Peyer's patch (tissue), 4 donors: ENCODE results near the gene DNAH6. TPM values are rescaled to one million over a fixed set of nuclear protein-coding genes. Genes with fewer than 3 reads are reported as not detected.

Source experiments
- DNase-seq, 3 donors: peaks; one replicate each; pipeline ENCODE4 v3.0.0-alpha.2; 2017 to 2019
- H3K27ac ChIP-seq, 4 donors: fragments of 200-600 bp; sonication (generic); one replicate each; pipeline ENCODE4 v1.5.1; 2016 to 2019
- H3K27me3 ChIP-seq, 2 donors: fragments of 200-600 bp; sonication (generic); one replicate each; pipeline ENCODE4 v1.5.1; 2019
- H3K36me3 ChIP-seq, 3 donors: fragments of 200-600 bp; sonication (generic); one replicate each; pipeline ENCODE4 v1.5.1; 2016 to 2019
- H3K4me1 ChIP-seq, 4 donors: fragments of 200-600 bp; sonication (generic); one replicate each; pipeline ENCODE4 v1.5.1; 2016 to 2019
- H3K4me3 ChIP-seq, 4 donors: fragments of 200-600 bp; sonication (generic); 1 replicate in 3 of 4; 2 replicates in 1 of 4; pipeline ENCODE4 v1.5.1; 2016 to 2019; ENCODE audit warnings: mild to moderate bottlenecking in 1 of 4
- H3K9me3 ChIP-seq, 4 donors: fragments of 200-600 bp; sonication (generic); one replicate each; pipeline ENCODE4 v1.5.1; 2016 to 2019; ENCODE audit warnings: mild to moderate bottlenecking in 1 of 4
- CTCF ChIP-seq, 6 experiments: fragments of 450-650 bp in 4 of 6; fragments of 200-600 bp in 2 of 6; sonication (generic) in 1 of 6; IDR thresholded peaks; one replicate each; pipeline ENCODE4 v1.5.1; 2017 to 2019; ENCODE audit warnings: antibody characterized with exemption in 6 of 6, mild to moderate bottlenecking in 3 of 6, moderate library complexity in 1 of 6
- POLR2A ChIP-seq, 2 donors: fragments of 450-650 bp; IDR thresholded peaks; one replicate each; pipeline ENCODE4 v1.5.1; 2017; ENCODE audit warnings: antibody characterized with exemption in 2 of 2, mild to moderate bottlenecking in 2 of 2, moderate library complexity in 2 of 2
- total RNA-seq, 4 donors: library from RNA; depleted of rRNA; stranded (reverse); fragments of >200 nt; gene quantifications; one replicate each; pipeline ENCODE4 v1.1.0, GENCODE V29; 2016

The DNAH6 gene
- total RNA-seq, 4 donors from 2014 or later = under 0.01 to 4.2 (median 1.3) TPM

DNA sequence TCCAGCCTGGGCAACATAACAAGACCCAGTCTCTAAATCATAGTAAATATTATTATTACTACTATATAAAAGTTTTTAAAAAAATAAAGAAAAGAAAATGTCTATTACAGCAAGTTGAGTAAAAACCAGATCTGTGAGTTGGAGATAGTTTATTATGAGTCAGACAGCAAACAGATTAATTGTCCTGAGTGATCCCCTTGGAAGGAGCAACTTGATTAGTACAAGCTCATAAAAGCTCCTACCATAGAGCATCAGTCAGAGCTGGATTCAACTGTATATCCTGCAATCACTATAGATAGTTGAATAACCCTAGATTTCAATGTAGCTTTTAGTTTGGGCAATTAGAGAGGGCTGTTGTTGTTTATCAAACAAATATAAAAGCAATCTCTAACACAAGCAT is 280.5 kb downstream of the DNAH6 start:
- DNase-seq = no peak
- H3K4me1 ChIP-seq = no peaks in the 10 kb centered on the region
- no peak for TF ChIP-seq POLR2A (IDR thresholded peaks at IDR 0.05)
- TF ChIP-seq CTCF (IDR thresholded peaks at IDR 0.05) = no peak
- H3K27ac ChIP-seq = no peak overlapping the region
- no peaks in the 10 kb centered on the region for H3K36me3 ChIP-seq
- H3K9me3 ChIP-seq = no peaks in the 10 kb centered on the region
- H3K4me3 ChIP-seq = no peak overlapping the region
- no peaks in the 10 kb centered on the region for H3K27me3 ChIP-seq

DNA sequence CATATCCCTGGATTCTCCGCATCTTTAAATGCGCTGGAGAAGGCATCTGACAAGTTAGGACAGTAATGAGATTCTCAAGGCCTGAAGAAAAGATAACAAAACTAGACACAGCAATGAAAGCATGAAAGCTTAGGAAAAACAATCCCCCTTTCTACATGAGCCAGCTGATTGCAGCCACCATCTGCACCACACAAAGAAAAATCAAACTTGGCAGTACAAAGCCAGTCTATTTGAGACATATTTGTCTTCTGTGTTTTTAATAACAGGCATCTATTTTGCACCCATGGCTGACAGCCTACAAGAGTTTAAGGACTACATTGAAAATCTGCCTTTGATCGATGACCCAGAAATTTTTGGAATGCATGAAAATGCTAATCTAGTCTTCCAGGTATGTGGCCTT is 281.0 kb downstream of the DNAH6 start:
- H3K4me1 ChIP-seq = no peaks in the 10 kb centered on the region
- no peaks in the 10 kb centered on the region for H3K27me3 ChIP-seq
- H3K4me3 ChIP-seq = no peak overlapping the region
- H3K9me3 ChIP-seq = peaks cover 0 to 3% (median 0%) of the 10 kb centered on the region in 4 donors
- no peak for TF ChIP-seq POLR2A (IDR thresholded peaks at IDR 0.05)
- TF ChIP-seq CTCF (IDR thresholded peaks at IDR 0.05) = no peak
- H3K27ac ChIP-seq = no peak overlapping the region
- DNase-seq = no peak
- no peaks in the 10 kb centered on the region for H3K36me3 ChIP-seq

- Histone ChIP-seq H3K4me1 (no peaks in the 10 kb centered on the region), H3K9me3 (peaks cover 0 to 5% (median 0%) of the 10 kb centered on the region in 4 donors), H3K27me3 (no peaks in the 10 kb centered on the region), H3K36me3 (no peaks in the 10 kb centered on the region), H3K4me3 (no peak overlapping the region), H3K27ac (no peak overlapping the region)
- no peak for TF ChIP-seq POLR2A (IDR thresholded peaks at IDR 0.05)
- TF ChIP-seq CTCF (IDR thresholded peaks at IDR 0.05) = no peak
- DNase-seq = no peak
Observed at GRCh38 chr2:84799772-84800171, 283.5 kb downstream of the DNAH6 start.

GRCh38 chr2:84800194-84800805 is 284.0 kb downstream of the DNAH6 start:
- Histone ChIP-seq H3K27ac (no peak overlapping the region), H3K4me1 (no peaks in the 10 kb centered on the region), H3K27me3 (no peaks in the 10 kb centered on the region), H3K4me3 (no peak overlapping the region), H3K9me3 (peaks cover 0 to 5% (median 0%) of the 10 kb centered on the region in 4 donors), H3K36me3 (no peaks in the 10 kb centered on the region)
- no peak for DNase-seq
- TF ChIP-seq POLR2A (IDR thresholded peaks at IDR 0.05) (no peak), CTCF (IDR thresholded peaks at IDR 0.05) (no peak)

- peaks cover 0 to 5% (median 0%) of the 10 kb centered on the region in 4 donors for H3K9me3 ChIP-seq
- H3K36me3 ChIP-seq = no peaks in the 10 kb centered on the region
- TF ChIP-seq POLR2A (IDR thresholded peaks at IDR 0.05) (no peak), CTCF (IDR thresholded peaks at IDR 0.05) (no peak)
- H3K4me3 ChIP-seq = no peak overlapping the region
- H3K27ac ChIP-seq = no peak overlapping the region
- no peaks in the 10 kb centered on the region for H3K27me3 ChIP-seq
- DNase-seq = no peak
- H3K4me1 ChIP-seq = no peaks in the 10 kb centered on the region
Observed at GRCh38 chr2:84801811-84802210, 285.5 kb downstream of the DNAH6 start.
